ENCODE results near the gene GOT2. TPM values are rescaled to one million over a fixed set of nuclear protein-coding genes. Genes with fewer than 3 reads are reported as not detected.

Gene GOT2
- total RNA-seq = 160 and 203 TPM in 2 replicates

GRCh38 chr16:58733671-58734458 lies at the start of gene GOT2:
GOT2 (minus strand) TSS chr16:58734316; CDS start chr16:58734228, 88 bp downstream.

GRCh38 chr16:58684354-58685083 lies 49.6 kb downstream of the GOT2 start, which contains the start of gene SLC38A7:
SLC38A7 (minus strand) TSS chr16:58684770; CDS start chr16:58680126, 4,644 bp downstream.

Other genes starting within 250 kb of the GOT2 start
- gene NDRG4, start 234.2 kb downstream of the GOT2 start, total RNA-seq = 2.0 and 3.4 TPM in 2 replicates
- gene SETD6, start 218.8 kb downstream of the GOT2 start, total RNA-seq = 12.3 and 14.8 TPM in 2 replicates
- 63.3 and 72.9 TPM in 2 replicates for gene CNOT1, start 104.5 kb downstream of the GOT2 start, total RNA-seq
- gene SLC38A7, start 49.5 kb downstream of the GOT2 start, total RNA-seq = 9.2 and 9.3 TPM in 2 replicates

Measured in hair follicular keratinocyte (primary cell).